Activated CD4-positive, alpha-beta T cell treated with anti-CD3 and anti-CD28 coated beads, Interleukin-2, amount 10 ng/mL, durations not matched to agents 7 days and 5 days (primary cell): ENCODE measurements around the gene RPRD1A. TPM values are rescaled to one million over a fixed set of nuclear protein-coding genes. Genes with fewer than 3 reads are reported as not detected.
"Not testable (repeated sequence)": the region's sequence is repeated elsewhere in the genome, so short reads cannot be mapped to it uniquely, and the experiment has no call there.

ENCODE experiments used
- CTCF ChIA-PET: fragments of 350-600 bp; sonication (Branson Sonifier 250); formaldehyde crosslinking; loops from one replicate; lab custom pipeline; 2021; ENCODE audit warnings: antibody characterized with exemption; lab: Charles Lee
- POLR2A ChIA-PET: fragments of 350-600 bp; sonication (Branson Sonifier 250); formaldehyde crosslinking; loops from one replicate; lab custom pipeline; 2021; ENCODE audit warnings: antibody characterized with exemption; lab: Charles Lee
- DNase-seq: peaks from one replicate; pipeline ENCODE4 v3.0.0-alpha.2; 2020
- H3K27ac Mint-ChIP-seq: one replicate; pipeline ENCODE4 v1.8.0; 2021; ENCODE audit warnings: mild to moderate bottlenecking, moderate library complexity, mixed read lengths
- H3K27me3 Mint-ChIP-seq: one replicate; pipeline ENCODE4 v1.8.0; 2021; ENCODE audit warnings: mixed read lengths
- H3K36me3 Mint-ChIP-seq: one replicate; pipeline ENCODE4 v1.8.0; 2021; ENCODE audit warnings: low read depth, mixed read lengths
- H3K4me1 Mint-ChIP-seq: one replicate; pipeline ENCODE4 v1.8.0; 2021; ENCODE audit warnings: mixed read lengths
- H3K4me3 Mint-ChIP-seq: one replicate; pipeline ENCODE4 v1.8.0; 2021; ENCODE audit warnings: mild to moderate bottlenecking, moderate library complexity, mixed read lengths
- H3K9me3 Mint-ChIP-seq: one replicate; pipeline ENCODE4 v1.8.0; 2021; ENCODE audit warnings: mixed read lengths
- total RNA-seq, 2 experiments: library from RNA; stranded (reverse); gene quantifications; one replicate each; pipeline ENCODE4 v1.2.3, GENCODE V29; 2021

RPRD1A gene
- total RNA-seq, result 10 to 100 TPM; 29.2 to 29.4 TPM

GRCh38 chr18:36067055-36067957, at the start of gene RPRD1A:
TSS of gene RPRD1A (minus strand) at chr18:36067559. CDS start at chr18:36067404, 155 bp downstream.
- ChIA-PET CTCF (no interaction called here), POLR2A (interaction anchor here (0.7 kb wide), 1 partner anchor 18 kb away, joined by 4 read pairs; no protein-coding TSS in a partner anchor)
- peak; percentile 97 for DNase-seq
- Mint-ChIP-seq H3K4me3 (peak within 1 kb of the TSS; percentile 97), H3K27ac (peak within 1 kb of the TSS; percentile 96), H3K27me3 (peaks cover 3% of the 10 kb centered on the region), H3K9me3 (no peaks in the 10 kb centered on the region), H3K36me3 (peaks cover 17% of the 10 kb centered on the region), H3K4me1 (peaks cover 31% of the 10 kb centered on the region)

GRCh38 chr18:36116771-36117170, 49.4 kb upstream of the RPRD1A start:
- POLR2A ChIA-PET, H3K4me1 Mint-ChIP-seq: not testable (repeated sequence)
- H3K36me3 Mint-ChIP-seq, result peaks cover 25% of the 10 kb centered on the region

GRCh38 chr18:36114738-36115137, 47.4 kb upstream of the RPRD1A start:
- Mint-ChIP-seq H3K27me3 (no peaks in the 10 kb centered on the region), H3K27ac (no peak overlapping the region), H3K4me1 (no peaks in the 10 kb centered on the region), H3K36me3 (peaks cover 29% of the 10 kb centered on the region), H3K4me3 (no peak overlapping the region), H3K9me3 (no peaks in the 10 kb centered on the region)
- ChIA-PET CTCF (interaction anchor here (0.6 kb wide), 1 partner anchor 263 kb away, joined by 3 read pairs; no protein-coding TSS in a partner anchor), POLR2A (no interaction called here)
- DNase-seq, result no peak

More at GRCh38 chr18:36116771-36117170, 49.4 kb upstream of the RPRD1A start:
- CTCF ChIA-PET, result interaction anchor here (1.2 to 1.4 kb wide), 2 partner anchors 10 to 12 kb away, joined by 3 to 4 read pairs; partner anchors contain the start of gene SLC39A6
- not testable (repeated sequence) for H3K4me3 Mint-ChIP-seq, H3K27ac Mint-ChIP-seq, H3K9me3 Mint-ChIP-seq, H3K27me3 Mint-ChIP-seq, DNase-seq

GRCh38 chr18:36114251-36114650, 46.9 kb upstream of the RPRD1A start:
- Mint-ChIP-seq H3K4me3 (no peak overlapping the region), H3K27me3 (no peaks in the 10 kb centered on the region), H3K4me1 (no peaks in the 10 kb centered on the region), H3K36me3 (peaks cover 29% of the 10 kb centered on the region), H3K9me3 (no peaks in the 10 kb centered on the region), H3K27ac (no peak overlapping the region)
- CTCF ChIA-PET, result no interaction called here
- DNase-seq, result no peak
- POLR2A ChIA-PET, result no interaction called here

- peaks cover 28% of the 10 kb centered on the region for H3K36me3 Mint-ChIP-seq
- H3K27ac Mint-ChIP-seq, result no peak overlapping the region
- no peaks in the 10 kb centered on the region for H3K9me3 Mint-ChIP-seq
- no peak overlapping the region for H3K4me3 Mint-ChIP-seq
- ChIA-PET CTCF (no interaction called here), POLR2A (no interaction called here)
- no peaks in the 10 kb centered on the region for H3K4me1 Mint-ChIP-seq
- H3K27me3 Mint-ChIP-seq, result no peaks in the 10 kb centered on the region
- no peak for DNase-seq
These were observed 44.9 kb upstream of the RPRD1A start for GRCh38 chr18:36112302-36112701.

- H3K9me3 Mint-ChIP-seq, result no peaks in the 10 kb centered on the region
- H3K27ac Mint-ChIP-seq, result no peak overlapping the region
- H3K36me3 Mint-ChIP-seq, result peaks cover 24% of the 10 kb centered on the region
- H3K27me3 Mint-ChIP-seq, result no peaks in the 10 kb centered on the region
- ChIA-PET POLR2A (no interaction called here), CTCF (no interaction called here)
- DNase-seq, result no peak
- H3K4me3 Mint-ChIP-seq, result no peak overlapping the region
- H3K4me1 Mint-ChIP-seq, result no peaks in the 10 kb centered on the region
These were observed 42.4 kb upstream of the RPRD1A start for GRCh38 chr18:36109737-36110136.

- ChIA-PET CTCF (no interaction called here), POLR2A (no interaction called here)
- Mint-ChIP-seq H3K27ac (no peak overlapping the region), H3K9me3 (no peaks in the 10 kb centered on the region), H3K27me3 (no peaks in the 10 kb centered on the region), H3K4me3 (no peak overlapping the region), H3K4me1 (no peaks in the 10 kb centered on the region), H3K36me3 (peaks cover 18% of the 10 kb centered on the region)
- DNase-seq, result no peak
These were observed 41.2 kb upstream of the RPRD1A start for GRCh38 chr18:36108601-36109000.

GRCh38 chr18:36108196-36108595, 40.8 kb upstream of the RPRD1A start:
- Mint-ChIP-seq H3K27me3 (no peaks in the 10 kb centered on the region), H3K36me3 (peaks cover 17% of the 10 kb centered on the region), H3K4me3 (no peak overlapping the region), H3K4me1 (peaks cover 2% of the 10 kb centered on the region), H3K9me3 (no peaks in the 10 kb centered on the region), H3K27ac (no peak overlapping the region)
- ChIA-PET POLR2A (no interaction called here), CTCF (interaction anchor here (0.7 kb wide), 1 partner anchor 10 kb away, joined by 3 read pairs; no protein-coding TSS in a partner anchor)
- DNase-seq, result no peak

- no peak overlapping the region for H3K4me3 Mint-ChIP-seq
- POLR2A ChIA-PET, result no interaction called here
- CTCF ChIA-PET, result interaction anchor here (0.6 to 0.7 kb wide), 2 partner anchors 10 to 11 kb away, joined by 3 read pairs; no protein-coding TSS in a partner anchor
- peaks cover 2% of the 10 kb centered on the region for H3K4me1 Mint-ChIP-seq
- no peak for DNase-seq
- H3K27ac Mint-ChIP-seq, result no peak overlapping the region
- H3K27me3 Mint-ChIP-seq, result peaks cover 3% of the 10 kb centered on the region
- peaks cover 14% of the 10 kb centered on the region for H3K36me3 Mint-ChIP-seq
- H3K9me3 Mint-ChIP-seq, result peaks cover under 1% of the 10 kb centered on the region
These were observed 40.1 kb upstream of the RPRD1A start for GRCh38 chr18:36107477-36107876.

GRCh38 chr18:36104749-36105148, 37.4 kb upstream of the RPRD1A start:
- H3K36me3 Mint-ChIP-seq, result peaks cover 2% of the 10 kb centered on the region
- peaks cover 5% of the 10 kb centered on the region for H3K9me3 Mint-ChIP-seq
- ChIA-PET CTCF (interaction anchor here (1.1 kb wide), 1 partner anchor 9 kb away, joined by 5 read pairs; no protein-coding TSS in a partner anchor), POLR2A (no interaction called here)
- no peak overlapping the region for H3K4me3 Mint-ChIP-seq
- H3K27ac Mint-ChIP-seq, result no peak overlapping the region
- peaks cover 2% of the 10 kb centered on the region for H3K4me1 Mint-ChIP-seq
- H3K27me3 Mint-ChIP-seq, result peaks cover 6% of the 10 kb centered on the region
- no peak for DNase-seq

GRCh38 chr18:36101943-36102342, 34.6 kb upstream of the RPRD1A start:
- Mint-ChIP-seq H3K4me3 (no peak overlapping the region), H3K36me3 (no peaks in the 10 kb centered on the region), H3K4me1 (peaks cover 2% of the 10 kb centered on the region), H3K27ac (no peak overlapping the region), H3K9me3 (peaks cover 5% of the 10 kb centered on the region), H3K27me3 (peaks cover 8% of the 10 kb centered on the region)
- CTCF ChIA-PET, result no interaction called here
- DNase-seq, result no peak
- POLR2A ChIA-PET, result no interaction called here

GRCh38 chr18:36099311-36099710, 32.0 kb upstream of the RPRD1A start:
- no peak for DNase-seq
- POLR2A ChIA-PET, result no interaction called here
- peaks cover 14% of the 10 kb centered on the region for H3K27me3 Mint-ChIP-seq
- CTCF ChIA-PET, result interaction anchor here (0.8 to 1.1 kb wide), 2 partner anchors 70 to 185 kb away, joined by 3 to 5 read pairs; no protein-coding TSS in a partner anchor
- H3K27ac Mint-ChIP-seq, result no peak overlapping the region
- no peaks in the 10 kb centered on the region for H3K36me3 Mint-ChIP-seq
- H3K4me1 Mint-ChIP-seq, result peaks cover 2% of the 10 kb centered on the region
- H3K4me3 Mint-ChIP-seq, result no peak overlapping the region
- peaks cover 5% of the 10 kb centered on the region for H3K9me3 Mint-ChIP-seq

GRCh38 chr18:36096955-36097354, 29.6 kb upstream of the RPRD1A start:
- DNase-seq, result no peak
- ChIA-PET POLR2A (no interaction called here), CTCF (no interaction called here)
- H3K27ac Mint-ChIP-seq, result no peak overlapping the region
- H3K36me3 Mint-ChIP-seq, result no peaks in the 10 kb centered on the region
- H3K9me3 Mint-ChIP-seq, result peaks cover under 1% of the 10 kb centered on the region
- H3K27me3 Mint-ChIP-seq, result peaks cover 13% of the 10 kb centered on the region
- no peak overlapping the region for H3K4me3 Mint-ChIP-seq
- peaks cover 11% of the 10 kb centered on the region for H3K4me1 Mint-ChIP-seq
